MM.1S (cell line): ENCODE results near the gene SORCS2.

ENCODE experiments used
- CTCF ChIP-seq: fragments of 300-600 bp; sonication (generic); IDR thresholded peaks from 2 replicates; pipeline ENCODE4 v1.5.1; 2016; ENCODE audit warnings: antibody characterized with exemption, low read length, mixed read lengths
- EZH2 ChIP-seq: fragments of 300-600 bp; sonication (generic); optimal IDR thresholded peaks from 2 replicates; pipeline ENCODE3; 2017; ENCODE audit warnings: low read depth, mild to moderate bottlenecking, antibody characterized with exemption, low read length, mixed read lengths
- EZH2phosphoT487 ChIP-seq: fragments of 300-600 bp; sonication (generic); IDR thresholded peaks from 2 replicates; pipeline ENCODE4 v1.6.1; 2018; ENCODE audit warnings: antibody characterized with exemption, low read length

GRCh38 chr4:7788193-7788592, 595.9 kb downstream of the SORCS2 start:
- TF ChIP-seq CTCF (no peak), EZH2phosphoT487 (no peak), EZH2 (no peak)
